Stomach (tissue), 4 donors: ENCODE results near the gene SMG9.
A peak's percentile ranks its signal among the peaks of the same experiment; 100 is the strongest.

Experiments used
- EP300 ChIP-seq: sonication (generic); formaldehyde crosslinking; IDR thresholded peaks from one replicate; pipeline ENCODE4 v1.6.1; 2017; ENCODE audit warnings: antibody characterized with exemption
- POLR2A ChIP-seq, 4 donors: fragments of 450-650 bp; IDR thresholded peaks; one replicate each; pipeline ENCODE4 v1.6.1; 2016; ENCODE audit warnings: antibody characterized with exemption in 4 of 4, control low read depth in 2 of 4, mild to moderate bottlenecking in 1 of 4, moderate library complexity in 1 of 4
- POLR2AphosphoS5 ChIP-seq, 3 donors: sonication (generic); formaldehyde crosslinking; IDR thresholded peaks; one replicate each; pipeline ENCODE4 v1.6.1; 2016; ENCODE audit warnings: antibody characterized with exemption in 3 of 3
- TF ChIP-seq, protein P1 (sequence below), 7 experiments: fragments of 450-650 bp in 4 of 7; fragments of 200-600 bp in 3 of 7; sonication (generic) in 3 of 7; IDR thresholded peaks; one replicate each; pipeline ENCODE4 v1.5.1; 2016 to 2019; ENCODE audit warnings: antibody characterized with exemption in 7 of 7, control low read depth in 2 of 7, mild to moderate bottlenecking in 1 of 7

GRCh38 chr19:43765109-43765876, 10.5 kb upstream of the SMG9 start:
- TF ChIP-seq, protein P1, sequence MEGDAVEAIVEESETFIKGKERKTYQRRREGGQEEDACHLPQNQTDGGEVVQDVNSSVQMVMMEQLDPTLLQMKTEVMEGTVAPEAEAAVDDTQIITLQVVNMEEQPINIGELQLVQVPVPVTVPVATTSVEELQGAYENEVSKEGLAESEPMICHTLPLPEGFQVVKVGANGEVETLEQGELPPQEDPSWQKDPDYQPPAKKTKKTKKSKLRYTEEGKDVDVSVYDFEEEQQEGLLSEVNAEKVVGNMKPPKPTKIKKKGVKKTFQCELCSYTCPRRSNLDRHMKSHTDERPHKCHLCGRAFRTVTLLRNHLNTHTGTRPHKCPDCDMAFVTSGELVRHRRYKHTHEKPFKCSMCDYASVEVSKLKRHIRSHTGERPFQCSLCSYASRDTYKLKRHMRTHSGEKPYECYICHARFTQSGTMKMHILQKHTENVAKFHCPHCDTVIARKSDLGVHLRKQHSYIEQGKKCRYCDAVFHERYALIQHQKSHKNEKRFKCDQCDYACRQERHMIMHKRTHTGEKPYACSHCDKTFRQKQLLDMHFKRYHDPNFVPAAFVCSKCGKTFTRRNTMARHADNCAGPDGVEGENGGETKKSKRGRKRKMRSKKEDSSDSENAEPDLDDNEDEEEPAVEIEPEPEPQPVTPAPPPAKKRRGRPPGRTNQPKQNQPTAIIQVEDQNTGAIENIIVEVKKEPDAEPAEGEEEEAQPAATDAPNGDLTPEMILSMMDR (IDR thresholded peaks at IDR 0.05): no peak
- TF ChIP-seq POLR2A (IDR thresholded peaks at IDR 0.05) (no peak), POLR2AphosphoS5 (IDR thresholded peaks at IDR 0.05) (peak in 1 of 3 donors; percentile 65), EP300 (no peak)
